Measurements from ENCODE around the gene NUP160.
"Not testable (repeated sequence)": the region's sequence is repeated elsewhere in the genome, so short reads cannot be mapped to it uniquely, and the experiment has no call there.

The NUP160 gene

DNA sequence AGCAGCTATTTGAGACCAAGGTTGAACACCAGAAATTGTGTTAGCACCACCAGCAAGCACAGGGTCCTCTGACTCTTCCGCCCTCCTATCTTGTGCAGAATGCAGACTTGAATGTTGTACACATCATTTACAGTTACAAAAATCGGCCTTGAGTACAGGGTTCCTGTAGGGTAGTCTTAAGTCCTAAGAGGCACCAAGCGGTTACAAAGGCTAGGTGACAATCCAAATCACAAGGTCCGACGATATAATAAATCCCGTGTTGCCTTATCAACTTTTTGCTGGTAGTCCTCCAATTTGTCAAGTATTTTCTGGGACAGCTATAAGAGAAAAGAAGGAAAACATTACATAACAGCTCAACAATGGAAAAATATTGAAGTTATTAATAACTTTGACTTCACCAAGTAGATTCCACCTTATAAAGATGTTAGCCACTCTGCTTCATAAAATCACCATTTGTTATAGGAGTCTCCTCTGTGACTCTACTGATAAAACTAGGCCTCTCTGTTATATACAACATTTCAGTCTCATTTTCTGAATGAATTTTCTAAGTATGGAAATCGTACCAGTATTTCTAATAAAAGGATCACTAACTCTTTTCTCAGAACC lies 69.2 kb downstream of the NUP160 start:
- peaks cover 52% of the 10 kb centered on the region for H3K36me3 ChIP-seq (replicated peaks; ENCODE audit: low read depth, low read length)
- H3K79me2 ChIP-seq (ENCODE audit: low read length) = no peaks in the 10 kb centered on the region
- no peak overlapping the region for H2AFZ ChIP-seq (ENCODE audit: low read depth, low read length)
- H3K4me2 ChIP-seq (ENCODE audit: low read length) = no peak overlapping the region
- no peaks in the 10 kb centered on the region for H3K9me3 ChIP-seq (ENCODE audit: insufficient read depth, low read length)
- no peaks in the 10 kb centered on the region for H3K27me3 ChIP-seq (ENCODE audit: low read depth, low read length)
- H3K4me3 ChIP-seq (ENCODE audit: low read length) = no peak overlapping the region
- H3K4me1 ChIP-seq (ENCODE audit: low read length) = no peaks in the 10 kb centered on the region
- H3K9ac ChIP-seq (ENCODE audit: low read length) = no peak overlapping the region
- H4K20me1 ChIP-seq (ENCODE audit: insufficient read depth, low read length) = no peaks in the 10 kb centered on the region
- no peak overlapping the region for H3K27ac ChIP-seq (ENCODE audit: low read length)
- no peak for TF ChIP-seq EZH2phosphoT487 (IDR thresholded peaks at IDR 0.05; ENCODE audit: low read depth)
- TF ChIP-seq, protein P1, sequence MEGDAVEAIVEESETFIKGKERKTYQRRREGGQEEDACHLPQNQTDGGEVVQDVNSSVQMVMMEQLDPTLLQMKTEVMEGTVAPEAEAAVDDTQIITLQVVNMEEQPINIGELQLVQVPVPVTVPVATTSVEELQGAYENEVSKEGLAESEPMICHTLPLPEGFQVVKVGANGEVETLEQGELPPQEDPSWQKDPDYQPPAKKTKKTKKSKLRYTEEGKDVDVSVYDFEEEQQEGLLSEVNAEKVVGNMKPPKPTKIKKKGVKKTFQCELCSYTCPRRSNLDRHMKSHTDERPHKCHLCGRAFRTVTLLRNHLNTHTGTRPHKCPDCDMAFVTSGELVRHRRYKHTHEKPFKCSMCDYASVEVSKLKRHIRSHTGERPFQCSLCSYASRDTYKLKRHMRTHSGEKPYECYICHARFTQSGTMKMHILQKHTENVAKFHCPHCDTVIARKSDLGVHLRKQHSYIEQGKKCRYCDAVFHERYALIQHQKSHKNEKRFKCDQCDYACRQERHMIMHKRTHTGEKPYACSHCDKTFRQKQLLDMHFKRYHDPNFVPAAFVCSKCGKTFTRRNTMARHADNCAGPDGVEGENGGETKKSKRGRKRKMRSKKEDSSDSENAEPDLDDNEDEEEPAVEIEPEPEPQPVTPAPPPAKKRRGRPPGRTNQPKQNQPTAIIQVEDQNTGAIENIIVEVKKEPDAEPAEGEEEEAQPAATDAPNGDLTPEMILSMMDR (IDR thresholded peaks at IDR 0.05; ENCODE audit: low read depth, low read length) = no peak

DNA sequence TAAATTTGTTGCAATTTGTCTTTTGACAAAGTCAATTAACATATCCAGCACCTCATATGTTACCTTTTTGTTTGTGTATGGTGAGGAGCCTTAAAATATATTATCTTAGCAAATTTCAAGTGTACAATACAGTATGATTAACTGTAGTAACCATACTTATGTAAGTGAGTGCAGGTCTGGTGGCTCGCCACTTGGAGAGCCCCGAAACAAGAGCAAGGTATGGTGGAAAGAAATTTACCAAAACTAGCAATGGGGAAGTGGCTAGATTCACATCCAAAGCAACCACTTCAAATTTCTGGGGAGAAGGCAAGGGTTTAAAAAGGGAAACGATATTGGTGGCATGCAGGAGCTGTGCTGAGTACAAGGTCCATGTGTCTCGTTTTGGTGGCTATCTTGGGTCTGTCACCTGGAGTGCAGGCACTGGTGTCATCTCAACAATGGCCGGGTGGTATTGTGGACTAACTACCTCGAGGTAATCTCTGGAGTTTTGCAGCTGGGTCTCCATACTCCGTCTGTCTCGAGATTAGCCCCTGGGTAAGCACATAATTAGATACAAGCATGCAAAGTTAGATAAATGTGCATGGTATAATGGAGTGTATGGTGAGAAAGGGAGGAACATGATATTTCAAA lies 72.8 kb downstream of the NUP160 start:
- no peak for TF ChIP-seq EZH2phosphoT487 (IDR thresholded peaks at IDR 0.05; ENCODE audit: low read depth)
- TF ChIP-seq, protein P1 (IDR thresholded peaks at IDR 0.05; ENCODE audit: low read depth, low read length) = no peak
- Histone ChIP-seq H3K4me3 (ENCODE audit: low read length) (no peak overlapping the region), H4K20me1 (ENCODE audit: insufficient read depth, low read length) (no peaks in the 10 kb centered on the region), H3K79me2 (ENCODE audit: low read length) (no peaks in the 10 kb centered on the region), H3K27ac (ENCODE audit: low read length) (no peak overlapping the region), H3K4me2 (ENCODE audit: low read length) (no peak overlapping the region), H3K27me3 (ENCODE audit: low read depth, low read length) (no peaks in the 10 kb centered on the region), H2AFZ (ENCODE audit: low read depth, low read length) (no peak overlapping the region), H3K9ac (ENCODE audit: low read length) (no peak overlapping the region), H3K4me1 (ENCODE audit: low read length) (no peaks in the 10 kb centered on the region), H3K36me3 (replicated peaks; ENCODE audit: low read depth, low read length) (peaks cover 39% of the 10 kb centered on the region), H3K9me3 (ENCODE audit: insufficient read depth, low read length) (no peaks in the 10 kb centered on the region)

DNA sequence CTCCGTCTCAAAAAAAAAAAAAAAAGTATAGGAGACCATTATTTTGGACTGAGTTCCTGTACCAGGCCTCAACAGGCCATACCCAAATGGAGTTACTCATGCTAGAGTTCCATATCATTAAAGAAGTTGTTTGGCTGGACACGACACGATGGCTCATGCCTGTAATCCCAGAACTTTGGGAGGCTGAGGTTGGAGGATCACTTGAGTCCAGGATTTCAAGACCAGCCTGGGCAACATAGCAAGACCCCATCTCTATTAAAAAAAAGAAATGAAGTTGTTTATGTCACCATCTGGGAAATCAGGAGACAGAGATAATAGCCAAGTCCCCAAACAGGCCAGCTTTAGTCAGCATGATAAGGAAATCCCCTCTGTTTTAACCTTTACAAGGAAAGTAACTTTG lies 74.3 kb downstream of the NUP160 start:
- Histone ChIP-seq H3K4me1 (ENCODE audit: low read length) (no peaks in the 10 kb centered on the region), H3K9me3 (ENCODE audit: insufficient read depth, low read length) (no peaks in the 10 kb centered on the region), H4K20me1 (ENCODE audit: insufficient read depth, low read length) (no peaks in the 10 kb centered on the region), H3K27me3 (ENCODE audit: low read depth, low read length) (no peaks in the 10 kb centered on the region), H3K9ac (ENCODE audit: low read length) (no peak overlapping the region), H3K4me2 (ENCODE audit: low read length) (no peak overlapping the region), H2AFZ (ENCODE audit: low read depth, low read length) (no peak overlapping the region), H3K27ac (ENCODE audit: low read length) (no peak overlapping the region), H3K79me2 (ENCODE audit: low read length) (no peaks in the 10 kb centered on the region), H3K4me3 (ENCODE audit: low read length) (no peak overlapping the region), H3K36me3 (replicated peaks; ENCODE audit: low read depth, low read length) (peaks cover 28% of the 10 kb centered on the region)
- no peak for TF ChIP-seq EZH2phosphoT487 (IDR thresholded peaks at IDR 0.05; ENCODE audit: low read depth)
- TF ChIP-seq, protein P1 (IDR thresholded peaks at IDR 0.05; ENCODE audit: low read depth, low read length) = no peak

DNA sequence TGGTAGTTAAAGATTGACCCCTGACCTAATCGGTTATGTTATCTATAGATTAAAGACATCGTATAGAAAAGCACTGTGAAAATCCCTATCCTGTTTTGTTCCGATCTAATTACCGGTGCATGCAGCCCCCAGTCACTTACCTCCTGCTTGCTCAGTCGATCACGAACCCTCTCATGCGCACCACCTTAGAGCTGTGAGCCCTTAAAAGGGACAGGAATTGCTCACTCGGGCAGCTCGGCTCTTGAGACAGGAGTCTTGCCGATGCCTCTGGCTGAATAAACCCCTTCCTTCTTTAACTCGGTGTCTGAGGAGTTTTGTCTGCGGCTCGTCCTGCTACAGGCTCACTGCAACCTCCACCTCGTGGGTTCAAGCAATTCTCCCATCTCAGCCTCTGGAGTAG lies 78.6 kb downstream of the NUP160 start:
- H2AFZ ChIP-seq (ENCODE audit: low read depth, low read length); H3K9ac ChIP-seq (ENCODE audit: low read length): not testable (repeated sequence)

More for the DNA sequence above, 78.6 kb downstream of the NUP160 start:
- H3K27me3 ChIP-seq (ENCODE audit: low read depth, low read length); H3K9me3 ChIP-seq (ENCODE audit: insufficient read depth, low read length); H3K4me3 ChIP-seq (ENCODE audit: low read length); H4K20me1 ChIP-seq (ENCODE audit: insufficient read depth, low read length); H3K4me2 ChIP-seq (ENCODE audit: low read length); H3K27ac ChIP-seq (ENCODE audit: low read length): not testable (repeated sequence)
- H3K4me1 ChIP-seq (ENCODE audit: low read length) = peaks cover 14% of the 10 kb centered on the region; the same call in 1 of the 2 replicates
- H3K79me2 ChIP-seq (ENCODE audit: low read length) = peaks cover 35% of the 10 kb centered on the region
- peaks cover 14% of the 10 kb centered on the region for H3K36me3 ChIP-seq (replicated peaks; ENCODE audit: low read depth, low read length)
